ENCODE data around the gene BACE1.
A peak's percentile ranks its signal among the peaks of the same experiment; 100 is the strongest.
"Not testable (repeated sequence)": the region's sequence is repeated elsewhere in the genome, so short reads cannot be mapped to it uniquely, and the experiment has no call there.

Gene BACE1

DNA sequence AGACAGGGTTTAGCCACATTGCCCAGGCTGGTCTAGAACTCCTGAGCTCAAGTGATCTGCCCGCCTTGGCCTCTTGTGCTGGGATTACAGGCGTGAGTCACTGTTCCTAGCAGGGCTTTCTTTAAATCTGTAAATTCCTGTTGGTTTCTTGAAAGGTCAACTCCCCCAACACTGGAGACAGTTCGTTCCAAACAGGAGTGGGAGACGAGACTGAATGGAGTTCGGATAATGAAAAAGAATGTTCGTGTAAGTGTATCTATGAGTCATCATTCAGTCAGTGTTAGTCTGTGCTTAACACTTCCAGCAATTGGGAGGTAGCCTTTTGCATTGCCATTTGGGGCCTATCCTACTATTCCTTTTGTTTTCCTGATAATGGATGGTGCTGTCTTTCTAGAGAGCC lies 34.9 kb downstream of the BACE1 start:
- no peak for DNase-seq (ENCODE audit: low read depth in 1 of 2, low spot score in 1 of 2)
- in situ Hi-C loops (cut with HindIII; ENCODE audit: low pct_unique_long_range_greater_than_20kb, low sequenced_read_pairs) = no loop called here
- no peak for TF ChIP-seq JUND (IDR thresholded peaks at IDR 0.05; ENCODE audit: low read depth)

DNA sequence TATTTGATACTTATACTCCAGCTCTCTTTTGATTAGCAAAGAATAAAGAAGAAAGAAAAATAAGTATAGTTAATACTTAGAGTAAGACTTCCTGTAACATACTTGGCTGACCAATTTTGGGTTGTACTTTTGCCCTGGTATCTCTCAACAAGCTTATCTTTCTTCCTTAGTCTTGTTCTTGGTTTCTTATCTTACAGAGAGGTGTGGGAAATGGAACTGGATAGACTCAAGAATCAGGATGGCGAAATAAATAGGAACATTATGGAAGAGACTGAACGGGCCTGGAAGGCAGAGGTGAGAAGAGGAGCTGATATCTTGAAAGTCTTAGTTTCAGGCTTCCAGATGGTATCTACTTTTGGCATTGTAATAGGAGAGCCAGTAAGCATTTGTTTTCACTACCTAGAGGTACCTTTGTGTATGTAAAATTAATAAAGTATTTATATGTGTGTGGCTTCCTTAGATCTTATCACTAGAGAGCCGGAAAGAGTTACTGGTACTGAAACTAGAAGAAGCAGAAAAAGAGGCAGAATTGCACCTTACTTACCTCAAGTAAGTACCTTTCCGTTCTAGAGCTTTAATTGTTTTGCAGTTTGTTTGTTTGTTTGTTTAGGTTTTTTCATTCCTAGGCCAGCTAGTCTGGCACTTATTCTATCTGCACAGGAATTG lies 36.2 kb downstream of the BACE1 start:
- TF ChIP-seq JUND (IDR thresholded peaks at IDR 0.05; ENCODE audit: low read depth) = no peak
- DNase-seq (ENCODE audit: low read depth in 1 of 2, low spot score in 1 of 2) = no peak
- in situ Hi-C loops (cut with HindIII; ENCODE audit: low pct_unique_long_range_greater_than_20kb, low sequenced_read_pairs) = no loop called here

GRCh38 chr11:117278347-117278746 lies 37.7 kb downstream of the BACE1 start:
- no peak for TF ChIP-seq JUND (IDR thresholded peaks at IDR 0.05; ENCODE audit: low read depth)
- in situ Hi-C loops (cut with HindIII; ENCODE audit: low pct_unique_long_range_greater_than_20kb, low sequenced_read_pairs) = no loop called here
- no peak for DNase-seq (ENCODE audit: low read depth in 1 of 2, low spot score in 1 of 2)

DNA sequence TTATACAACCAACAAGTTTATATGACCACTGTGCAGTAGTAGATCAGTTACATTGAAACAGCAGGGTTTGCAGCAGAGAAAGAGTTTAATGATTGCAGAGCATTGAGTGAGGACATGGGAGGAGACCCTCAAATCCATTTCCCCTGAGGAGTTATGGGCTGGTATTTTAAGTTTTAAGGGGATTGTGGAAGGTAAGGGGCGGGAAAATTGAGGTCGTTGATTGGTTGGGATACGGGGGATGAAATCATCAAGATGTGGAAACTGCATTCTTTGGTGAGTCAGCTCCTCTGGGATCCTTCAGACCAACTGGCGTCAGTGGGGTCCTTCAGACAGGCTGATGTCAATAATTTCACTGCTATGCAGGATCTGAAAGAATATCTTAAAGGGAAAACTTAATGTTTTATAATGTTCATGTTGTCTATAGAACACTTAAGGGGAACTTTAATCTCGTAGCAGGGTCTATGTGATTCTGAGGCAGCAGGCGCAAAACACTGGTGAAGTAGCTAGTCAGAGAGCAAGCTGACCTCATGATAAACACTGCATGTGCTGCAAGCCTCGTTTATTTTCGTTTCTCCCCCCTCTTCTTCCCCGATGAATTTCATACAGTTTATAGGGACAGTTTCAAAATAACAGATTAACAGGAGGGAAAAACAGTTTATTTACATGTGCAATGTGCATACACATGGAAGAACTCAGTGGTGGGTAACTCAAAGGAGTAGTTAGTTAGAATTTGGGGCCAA lies 42.3 kb downstream of the BACE1 start:
- no peak for TF ChIP-seq JUND (IDR thresholded peaks at IDR 0.05; ENCODE audit: low read depth)
- no peak for DNase-seq (ENCODE audit: low read depth in 1 of 2, low spot score in 1 of 2)
- in situ Hi-C loops (cut with HindIII; ENCODE audit: low pct_unique_long_range_greater_than_20kb, low sequenced_read_pairs) = no loop called here

GRCh38 chr11:117272175-117272574 lies 43.9 kb downstream of the BACE1 start:
- in situ Hi-C loops (cut with HindIII; ENCODE audit: low pct_unique_long_range_greater_than_20kb, low sequenced_read_pairs); DNase-seq (ENCODE audit: low read depth in 1 of 2, low spot score in 1 of 2): not testable (repeated sequence)

- in situ Hi-C loops (cut with HindIII; ENCODE audit: low pct_unique_long_range_greater_than_20kb, low sequenced_read_pairs) = no loop called here
- TF ChIP-seq JUND (IDR thresholded peaks at IDR 0.05; ENCODE audit: low read depth) = no peak
- peak in 1 of 2 experiments; percentile 13 for DNase-seq (ENCODE audit: low read depth in 1 of 2, low spot score in 1 of 2)
Measured at GRCh38 chr11:117271208-117271607, 44.8 kb downstream of the BACE1 start.

GRCh38 chr11:117269856-117270255 lies 46.2 kb downstream of the BACE1 start:
- DNase-seq (ENCODE audit: low read depth in 1 of 2, low spot score in 1 of 2) = no peak
- TF ChIP-seq JUND (IDR thresholded peaks at IDR 0.05; ENCODE audit: low read depth) = no peak
- in situ Hi-C loops (cut with HindIII; ENCODE audit: low pct_unique_long_range_greater_than_20kb, low sequenced_read_pairs) = no loop called here

- in situ Hi-C loops (cut with HindIII; ENCODE audit: low pct_unique_long_range_greater_than_20kb, low sequenced_read_pairs) = no loop called here
- DNase-seq (ENCODE audit: low read depth in 1 of 2, low spot score in 1 of 2) = no peak
- no peak for TF ChIP-seq JUND (IDR thresholded peaks at IDR 0.05; ENCODE audit: low read depth)
Measured at GRCh38 chr11:117265745-117266144, 50.3 kb downstream of the BACE1 start.

GRCh38 chr11:117264624-117265323 lies 51.3 kb downstream of the BACE1 start:
- in situ Hi-C loops (cut with HindIII; ENCODE audit: low pct_unique_long_range_greater_than_20kb, low sequenced_read_pairs); DNase-seq (ENCODE audit: low read depth in 1 of 2, low spot score in 1 of 2): not testable (repeated sequence)

DNA sequence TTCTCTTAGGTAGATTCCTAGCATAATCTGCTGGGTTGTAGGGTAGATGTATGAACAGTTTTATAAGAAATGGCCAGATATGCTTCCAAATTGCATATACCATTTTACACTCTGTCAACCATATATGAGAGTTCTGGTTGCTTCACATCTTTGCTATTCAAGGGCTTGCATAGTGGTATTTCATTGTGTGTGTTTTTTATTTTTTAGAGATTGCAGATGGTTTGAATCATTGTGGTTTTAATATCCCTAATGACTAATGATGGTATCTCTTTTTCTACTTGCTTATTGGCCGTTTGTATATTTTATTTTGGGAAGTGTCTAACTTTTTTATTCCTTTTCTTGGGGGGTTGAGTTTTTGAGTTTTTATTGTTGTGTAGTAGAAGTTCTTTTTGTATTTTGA lies 56.6 kb downstream of the BACE1 start:
- no peak for TF ChIP-seq JUND (IDR thresholded peaks at IDR 0.05; ENCODE audit: low read depth)
- DNase-seq (ENCODE audit: low read depth in 1 of 2, low spot score in 1 of 2) = no peak
- in situ Hi-C loops (cut with HindIII; ENCODE audit: low pct_unique_long_range_greater_than_20kb, low sequenced_read_pairs) = no loop called here

DNA sequence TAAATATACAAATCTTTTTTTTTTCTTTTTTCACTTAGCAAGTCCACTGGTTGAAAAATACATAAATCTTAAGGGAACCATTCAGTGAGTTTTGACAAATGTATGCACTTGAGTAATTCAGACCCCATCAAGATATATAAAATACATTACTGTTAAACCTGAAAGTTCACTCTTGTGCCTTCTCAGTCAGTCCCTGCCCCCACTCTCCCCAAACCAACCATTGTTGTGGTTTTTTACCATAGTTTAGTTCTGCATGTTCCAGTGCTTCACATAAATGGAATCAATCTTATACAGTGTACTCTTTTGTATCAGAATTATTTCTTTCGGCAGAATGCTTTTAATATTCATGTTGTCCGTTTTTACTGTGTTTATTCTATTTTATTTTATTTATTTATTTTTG lies 57.5 kb downstream of the BACE1 start:
- no peak for TF ChIP-seq JUND (IDR thresholded peaks at IDR 0.05; ENCODE audit: low read depth)
- in situ Hi-C loops (cut with HindIII; ENCODE audit: low pct_unique_long_range_greater_than_20kb, low sequenced_read_pairs) = no loop called here

DNA sequence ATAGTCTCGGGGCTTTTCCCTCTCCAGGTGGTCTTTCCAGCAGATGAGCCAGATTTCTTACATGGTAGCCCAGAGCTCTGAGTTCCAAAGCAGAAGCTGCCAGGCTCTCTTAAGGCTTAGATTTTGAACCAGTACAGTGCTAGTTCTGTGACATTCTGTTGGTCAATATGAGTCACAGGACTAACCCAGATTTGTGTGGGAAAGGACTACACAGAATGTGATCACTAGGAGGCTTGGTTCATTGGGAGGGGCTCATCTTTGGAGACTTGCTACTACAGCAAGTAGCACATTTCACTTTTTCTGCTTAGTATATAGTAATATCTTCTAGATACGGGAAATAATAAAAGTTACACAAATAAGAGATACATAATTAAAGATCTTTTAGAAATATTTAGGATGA lies 59.5 kb downstream of the BACE1 start:
- in situ Hi-C loops (cut with HindIII; ENCODE audit: low pct_unique_long_range_greater_than_20kb, low sequenced_read_pairs) = no loop called here
- TF ChIP-seq JUND (IDR thresholded peaks at IDR 0.05; ENCODE audit: low read depth) = no peak
- DNase-seq (ENCODE audit: low read depth in 1 of 2, low spot score in 1 of 2) = no peak

More for the DNA sequence above, 57.5 kb downstream of the BACE1 start:
- DNase-seq (ENCODE audit: low read depth in 1 of 2, low spot score in 1 of 2) = no peak

DNA sequence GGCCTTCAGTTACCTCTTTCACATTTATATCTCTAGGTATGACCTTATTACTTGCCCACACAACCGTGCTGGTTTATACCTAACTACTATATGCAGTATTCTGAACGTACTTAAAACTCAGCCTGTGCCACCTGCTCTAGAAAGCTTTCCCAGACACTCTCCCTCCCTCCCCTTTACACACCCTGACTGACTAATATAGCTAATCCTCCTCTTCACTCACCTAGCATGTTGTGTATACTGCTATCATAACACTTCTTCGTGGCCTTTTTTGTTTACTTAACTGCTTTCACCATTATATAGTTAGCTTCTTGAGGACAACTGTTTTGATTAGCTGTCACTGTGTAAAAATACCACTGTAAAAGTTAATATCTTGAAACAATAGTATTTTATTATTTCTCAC lies 60.1 kb downstream of the BACE1 start:
- no peak for DNase-seq (ENCODE audit: low read depth in 1 of 2, low spot score in 1 of 2)
- TF ChIP-seq JUND (IDR thresholded peaks at IDR 0.05; ENCODE audit: low read depth) = no peak
- in situ Hi-C loops (cut with HindIII; ENCODE audit: low pct_unique_long_range_greater_than_20kb, low sequenced_read_pairs) = no loop called here
